WTC11 (cell line): ENCODE data around the gene RPS6KC1. TPM values are rescaled to one million over a fixed set of nuclear protein-coding genes. Genes with fewer than 3 reads are reported as not detected.
A peak's percentile ranks its signal among the peaks of the same experiment; 100 is the strongest.

Source experiments
- ATAC-seq: fragments of 200-7000 bp; cut with Tn5 transposase; 2 replicates; pipeline ENCODE4 v1.10.0; 2021; ENCODE audit warnings: mild to moderate bottlenecking, moderate library complexity
- CTCF ChIA-PET: fragments of 300-600 bp; sonication (Branson Sonifier 250); formaldehyde crosslinking; loops from one replicate; lab custom pipeline; 2021; ENCODE audit warnings: antibody characterized with exemption; lab: Charles Lee
- POLR2A ChIA-PET: fragments of 350-600 bp; sonication (Branson Sonifier 250); formaldehyde crosslinking; loops from one replicate; lab custom pipeline; 2021; ENCODE audit warnings: antibody characterized with exemption; lab: Charles Lee
- DNase-seq: peaks from one replicate; pipeline ENCODE4 v3.0.0; 2021; ENCODE audit warnings: low spot score
- H3K27ac Mint-ChIP-seq: 2 replicates; pipeline ENCODE4 v1.8.0; 2021; ENCODE audit warnings: mixed read lengths
- H3K27me3 Mint-ChIP-seq: 2 replicates; pipeline ENCODE4 v1.8.0; 2021; ENCODE audit warnings: low read depth, mild to moderate bottlenecking, moderate library complexity, mixed read lengths
- H3K36me3 Mint-ChIP-seq: 2 replicates; pipeline ENCODE4 v1.8.0; 2021; ENCODE audit warnings: mixed read lengths
- H3K4me1 Mint-ChIP-seq: 2 replicates; pipeline ENCODE4 v1.8.0; 2022; ENCODE audit warnings: mixed read lengths
- H3K4me3 Mint-ChIP-seq: 2 replicates; pipeline ENCODE4 v1.8.0; 2021; ENCODE audit warnings: mild to moderate bottlenecking, moderate library complexity, mixed read lengths
- H3K9me3 Mint-ChIP-seq: 2 replicates; pipeline ENCODE4 v1.8.0; 2021; ENCODE audit warnings: mixed read lengths
- ARID4B ChIP-seq: sonication (generic); formaldehyde crosslinking; IDR thresholded peaks from 2 replicates; pipeline ENCODE4 v1.8.0; 2023; ENCODE audit warnings: missing genetic modification reagents, mild to moderate bottlenecking, borderline replicate concordance
- CTCF ChIP-seq: fragments of 200-600 bp; IDR thresholded peaks from 2 replicates; pipeline ENCODE4 v1.8.0; 2022; ENCODE audit warnings: antibody characterized with exemption
- E2F4 ChIP-seq: sonication (generic); formaldehyde crosslinking; IDR thresholded peaks from 2 replicates; pipeline ENCODE4 v1.8.1; 2022; ENCODE audit warnings: low read depth, mild to moderate bottlenecking, moderate library complexity, missing genetic modification reagents, borderline replicate concordance
- ERG ChIP-seq: fragments of 250-450 bp; sonication (Bioruptor Pico); IDR thresholded peaks from 2 replicates; pipeline ENCODE4 v1.8.0; 2021; ENCODE audit warnings: mild to moderate bottlenecking
- ESRRA ChIP-seq: sonication (generic); formaldehyde crosslinking; IDR thresholded peaks from 2 replicates; pipeline ENCODE4 v1.8.1; 2022; ENCODE audit warnings: mild to moderate bottlenecking, missing genetic modification reagents, borderline replicate concordance
- ETV6 ChIP-seq: sonication (generic); formaldehyde crosslinking; IDR thresholded peaks from 2 replicates; pipeline ENCODE4 v1.8.1; 2022; ENCODE audit warnings: mild to moderate bottlenecking, missing genetic modification reagents
- FOXP1 ChIP-seq: sonication (generic); formaldehyde crosslinking; IDR thresholded peaks from 2 replicates; pipeline ENCODE4 v1.8.0; 2022; ENCODE audit warnings: missing genetic modification reagents, mild to moderate bottlenecking, moderate library complexity, borderline replicate concordance
- HMGA2 ChIP-seq: fragments of 250-450 bp; sonication (Bioruptor Pico); IDR thresholded peaks from 2 replicates; pipeline ENCODE4 v1.4.0; 2021; ENCODE audit warnings: mild to moderate bottlenecking, moderate library complexity
- NR2C2 ChIP-seq: sonication (generic); formaldehyde crosslinking; IDR thresholded peaks from 2 replicates; pipeline ENCODE4 v1.8.0; 2022; ENCODE audit warnings: mild to moderate bottlenecking, missing genetic modification reagents
- SMAD3 ChIP-seq: sonication (generic); formaldehyde crosslinking; IDR thresholded peaks from 2 replicates; pipeline ENCODE4 v1.8.0; 2022; ENCODE audit warnings: missing genetic modification reagents, mild to moderate bottlenecking, borderline replicate concordance
- ZNF121 ChIP-seq: sonication (generic); formaldehyde crosslinking; IDR thresholded peaks from 2 replicates; pipeline ENCODE4 v1.8.0; 2023; ENCODE audit warnings: missing genetic modification reagents
- ZNF219 ChIP-seq: sonication (generic); formaldehyde crosslinking; IDR thresholded peaks from 2 replicates; pipeline ENCODE4 v1.8.0; 2023; ENCODE audit warnings: missing genetic modification reagents, mild to moderate bottlenecking, borderline replicate concordance
- ZNF396 ChIP-seq: fragments of 250-450 bp; sonication (Bioruptor Pico); IDR thresholded peaks from 2 replicates; pipeline ENCODE4 v1.8.0; 2021; ENCODE audit warnings: mild to moderate bottlenecking, moderate library complexity, borderline replicate concordance
- ZNF423 ChIP-seq: fragments of 250-450 bp; sonication (Bioruptor Pico); IDR thresholded peaks from 2 replicates; pipeline ENCODE4 v2.1.2; 2022; ENCODE audit warnings: mild to moderate bottlenecking, moderate library complexity
- ZNF425 ChIP-seq: fragments of 250-450 bp; sonication (Bioruptor Pico); conservative IDR thresholded peaks from 2 replicates; pipeline ENCODE4 v1.9.0; 2021; ENCODE audit warnings: mild to moderate bottlenecking
- total RNA-seq: library from RNA; stranded (reverse); gene quantifications from 3 replicates; pipeline ENCODE4 v1.2.3, GENCODE V29; 2021

The RPS6KC1 gene
- total RNA-seq, 1 experiment from 2014 or later: 17.4 TPM

- TF ChIP-seq ARID4B (CRISPR knock-in tag) (no peak), ERG (no peak), SMAD3 (CRISPR knock-in tag) (no peak), ETV6 (peak; percentile 25; the same call in 1 of the 2 replicates), E2F4 (CRISPR knock-in tag) (no peak), ESRRA (no peak)
- TF ChIP-seq, all 79 proteins: peak for 6
These were observed 180.8 kb downstream of the RPS6KC1 start (continued) for GRCh38 chr1:213231795-213232231.

GRCh38 chr1:213242883-213243282 lies 191.8 kb downstream of the RPS6KC1 start:
- ChIA-PET CTCF (no interaction called here), POLR2A (no interaction called here)

GRCh38 chr1:213244664-213245091 lies 193.6 kb downstream of the RPS6KC1 start:
- ChIA-PET CTCF (interaction anchor here (0.5 to 1.5 kb wide), 9 partner anchors 9 to 878 kb away, joined by 3 to 9 read pairs (median 3); no protein-coding TSS in a partner anchor), POLR2A (no interaction called here)
- TF ChIP-seq ZNF425 (no peak), ERG (no peak), CTCF (peak; percentile 77)
- DNase-seq (no peak), ATAC-seq (peak; percentile 69)
- Mint-ChIP-seq H3K4me1 (peaks cover 21% of the 10 kb centered on the region), H3K9me3 (no peaks in the 10 kb centered on the region), H3K27me3 (no peaks in the 10 kb centered on the region), H3K36me3 (no peaks in the 10 kb centered on the region), H3K4me3 (no peak overlapping the region), H3K27ac (no peak overlapping the region)

More at GRCh38 chr1:213242883-213243282, 191.8 kb downstream of the RPS6KC1 start:
- Mint-ChIP-seq H3K36me3 (no peaks in the 10 kb centered on the region), H3K9me3 (no peaks in the 10 kb centered on the region), H3K27ac (no peak overlapping the region), H3K4me3 (no peak overlapping the region), H3K27me3 (no peaks in the 10 kb centered on the region), H3K4me1 (peaks cover 17% of the 10 kb centered on the region)
- no peak for TF ChIP-seq ZNF396 (CRISPR knock-in tag)
- TF ChIP-seq ZNF219 (CRISPR knock-in tag): no peak
- TF ChIP-seq NR2C2 (CRISPR knock-in tag): no peak
- TF ChIP-seq HMGA2 (CRISPR knock-in tag): no peak
- TF ChIP-seq ZNF423 (CRISPR knock-in tag): no peak
- TF ChIP-seq FOXP1 (CRISPR knock-in tag): no peak
- no peak for TF ChIP-seq ZNF121 (CRISPR knock-in tag)
- ATAC-seq (peak; percentile 52), DNase-seq (no peak)
